GM21367 (cell line): Measurements from ENCODE around the gene BCAS3.
"Not testable (repeated sequence)": the region's sequence is repeated elsewhere in the genome, so short reads cannot be mapped to it uniquely, and the experiment has no call there.

Experiments used
- ATAC-seq: cut with Tn5 transposase; IDR thresholded peaks from one replicate; pipeline ENCODE4 v1.9.1; 2021; ENCODE audit not compliant: unreplicated experiment

BCAS3 gene

DNA sequence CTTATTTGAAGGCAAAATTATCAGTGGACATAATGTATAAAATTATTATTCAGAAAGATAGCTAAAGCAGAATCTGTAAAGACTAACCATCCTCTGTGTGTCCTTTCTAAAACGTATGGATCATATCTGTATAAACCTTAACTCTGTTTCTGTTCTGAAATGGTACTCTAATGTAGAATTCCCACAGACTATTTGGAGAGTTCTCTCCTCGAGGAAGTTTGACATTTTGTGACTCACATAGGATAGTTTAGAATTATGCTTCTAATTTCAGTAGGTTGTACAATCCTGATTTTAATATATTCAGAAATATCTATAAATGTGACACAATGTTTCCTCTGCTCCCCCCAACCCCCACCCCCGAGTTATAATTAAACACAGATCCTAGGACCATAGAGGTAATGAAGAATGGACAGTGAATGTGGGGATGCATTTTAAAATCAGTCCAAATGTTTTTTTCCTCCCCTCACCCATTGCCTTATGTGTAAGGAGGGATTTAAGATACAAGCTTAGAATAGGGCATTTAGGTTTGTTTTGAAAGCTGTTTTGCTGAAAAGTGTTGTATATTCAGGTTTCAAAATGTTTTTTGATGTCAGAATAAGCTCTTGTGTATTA, 66.8 kb downstream of the BCAS3 start:
- ATAC-seq: no peak

GRCh38 chr17:60745544-60745943, 67.9 kb downstream of the BCAS3 start:
- no peak for ATAC-seq

DNA sequence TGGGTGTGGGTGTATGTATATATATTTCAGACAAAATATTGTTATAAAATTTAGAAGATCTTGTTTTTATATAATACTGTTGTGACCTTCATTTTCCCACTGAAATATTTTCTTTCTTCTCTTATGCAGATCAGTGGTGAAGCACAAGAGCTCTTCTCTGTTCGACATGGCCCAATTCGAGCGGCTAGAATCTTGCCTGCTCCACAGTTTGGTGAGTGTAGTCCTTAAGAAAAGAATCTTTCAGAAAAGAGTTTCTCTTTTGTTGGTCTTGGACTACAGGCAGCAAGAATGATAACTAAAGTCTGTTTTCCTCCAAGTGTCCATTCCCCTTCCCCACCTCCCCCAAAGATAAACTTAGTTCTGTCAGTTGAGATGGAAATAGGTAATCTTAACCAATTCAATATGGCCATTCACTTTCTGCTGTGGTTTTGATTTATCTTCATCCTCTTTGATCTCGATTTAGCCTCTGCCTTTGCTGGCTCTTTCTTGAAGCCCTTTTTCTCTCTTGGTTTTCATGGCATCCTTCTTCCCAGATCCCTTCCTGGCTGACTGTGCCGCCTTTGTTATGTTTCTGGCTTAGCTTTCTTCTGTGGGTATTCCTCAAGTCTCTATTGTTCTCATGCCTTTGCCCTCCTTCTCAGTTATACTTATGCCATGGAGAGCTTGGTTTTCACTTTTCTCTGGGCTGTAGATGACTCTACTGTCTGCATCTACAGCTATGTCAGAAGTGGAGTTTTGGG, 69.6 kb downstream of the BCAS3 start:
- no peak for ATAC-seq

DNA sequence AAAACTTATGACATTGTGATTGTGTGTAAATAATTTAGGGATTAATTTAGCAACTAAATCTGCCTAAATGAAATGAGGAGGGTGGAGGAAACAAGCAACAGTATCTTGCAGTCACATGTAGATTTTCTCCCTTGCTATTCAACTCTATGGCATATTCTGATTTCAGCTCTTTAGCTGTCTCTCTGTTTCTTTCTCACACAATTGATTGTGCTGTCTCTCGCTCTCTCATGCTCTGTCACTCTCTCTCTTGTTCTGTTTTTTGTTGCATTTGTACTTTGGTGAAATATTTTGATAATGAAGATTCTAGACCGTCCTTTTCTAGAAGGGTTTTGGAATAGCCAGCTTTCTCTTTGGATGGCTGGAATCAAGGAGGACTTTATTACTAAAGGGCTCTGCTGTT, 70.6 kb downstream of the BCAS3 start:
- ATAC-seq: no peak

GRCh38 chr17:60749050-60749449, 71.4 kb downstream of the BCAS3 start:
- no peak for ATAC-seq

DNA sequence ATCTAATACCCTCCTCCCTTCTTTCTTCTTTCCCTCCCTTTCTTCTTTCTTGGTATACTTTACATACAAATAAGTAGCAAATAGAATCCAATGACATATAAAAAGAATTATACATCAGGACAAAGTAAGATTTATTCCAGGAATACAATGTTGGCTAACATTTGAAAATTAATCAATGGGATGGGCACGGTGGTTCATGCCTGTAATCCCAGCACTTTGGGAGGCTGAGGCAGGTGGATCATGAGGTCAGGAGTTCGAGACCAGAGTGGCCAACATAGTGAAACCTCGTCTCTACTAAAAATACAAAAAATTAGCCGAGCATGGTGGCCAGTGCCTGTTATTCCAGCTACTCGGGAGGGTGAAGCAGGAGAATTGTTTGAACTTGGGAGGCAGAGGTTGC, 72.1 kb downstream of the BCAS3 start:
- no peak for ATAC-seq

DNA sequence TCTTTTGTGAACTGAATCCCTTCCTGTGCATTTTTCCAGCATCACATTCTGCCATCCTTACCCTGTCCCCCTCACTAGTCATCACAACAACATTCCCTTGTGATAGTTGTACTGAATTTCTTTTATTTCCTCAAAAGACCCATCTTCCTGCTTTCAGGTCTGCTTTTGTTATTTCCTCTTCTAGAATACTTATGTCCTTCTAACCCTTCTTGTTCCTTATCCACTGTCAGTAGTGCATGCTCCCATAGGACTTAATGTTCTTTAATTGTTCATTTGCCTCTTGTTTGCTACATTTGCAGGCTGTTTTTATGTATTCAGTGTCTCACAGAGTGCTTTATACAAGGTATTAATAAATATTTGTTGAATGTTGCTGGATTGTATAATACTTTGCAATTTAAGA, 73.0 kb downstream of the BCAS3 start:
- ATAC-seq: no peak

GRCh38 chr17:60751884-60752283, 74.2 kb downstream of the BCAS3 start:
- no peak for ATAC-seq

DNA sequence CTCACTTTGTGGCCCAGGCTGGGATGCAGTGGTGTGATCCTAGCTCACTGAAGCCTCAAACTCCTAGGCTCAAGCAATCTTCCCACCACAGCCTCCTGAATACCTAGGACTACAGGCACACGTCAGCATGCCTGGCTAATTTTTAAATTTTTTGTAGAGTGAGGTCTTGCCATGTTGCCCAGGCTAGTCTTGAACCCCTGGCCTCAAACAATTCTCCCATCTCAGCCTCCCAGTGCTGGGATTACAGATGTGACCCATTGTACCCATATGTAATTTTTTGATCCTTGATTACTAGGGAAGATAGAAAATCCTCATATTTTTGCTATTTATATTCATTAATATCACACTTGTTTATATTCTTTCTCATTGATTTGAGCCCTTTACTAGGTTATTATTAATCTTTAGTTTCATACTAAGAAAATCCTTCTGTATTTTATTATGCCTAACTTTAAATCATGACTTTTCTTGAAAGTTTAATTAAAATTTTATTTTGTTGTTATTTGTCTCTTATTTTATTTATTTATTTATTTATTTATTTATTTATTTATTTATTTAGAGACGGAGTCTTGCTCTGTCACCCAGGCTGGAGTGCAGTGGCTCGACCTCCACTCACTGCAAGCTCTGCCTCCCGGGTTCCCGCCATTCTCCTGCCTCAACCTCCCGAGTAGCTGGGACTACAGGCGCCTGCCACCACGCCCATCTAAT, 75.4 kb downstream of the BCAS3 start:
- no peak for ATAC-seq

- no peak for ATAC-seq
These were observed 76.5 kb downstream of the BCAS3 start for GRCh38 chr17:60754057-60754604.

GRCh38 chr17:60756798-60757197, 79.1 kb downstream of the BCAS3 start:
- not testable (repeated sequence) for ATAC-seq

GRCh38 chr17:60757437-60757836, 79.8 kb downstream of the BCAS3 start:
- ATAC-seq: no peak

DNA sequence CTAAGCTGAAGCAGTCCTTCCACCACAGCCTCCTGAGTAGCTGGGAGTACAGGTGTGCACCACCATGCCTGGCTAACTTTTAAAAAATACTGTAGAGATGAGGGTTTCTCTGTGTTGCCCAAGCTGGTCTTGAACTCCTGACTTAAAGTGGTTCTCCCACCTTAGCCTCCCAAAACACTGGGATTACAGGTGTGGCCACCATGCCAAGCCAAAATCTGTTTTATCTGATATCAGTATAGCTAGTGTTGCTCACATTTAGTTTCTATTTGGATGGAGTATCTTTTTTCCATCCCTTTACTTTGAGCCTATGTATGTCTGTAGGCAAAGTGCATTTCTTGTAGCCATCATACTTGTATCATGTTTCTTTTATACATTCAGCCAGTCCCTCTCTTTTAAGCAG, 82.1 kb downstream of the BCAS3 start:
- ATAC-seq: no peak

DNA sequence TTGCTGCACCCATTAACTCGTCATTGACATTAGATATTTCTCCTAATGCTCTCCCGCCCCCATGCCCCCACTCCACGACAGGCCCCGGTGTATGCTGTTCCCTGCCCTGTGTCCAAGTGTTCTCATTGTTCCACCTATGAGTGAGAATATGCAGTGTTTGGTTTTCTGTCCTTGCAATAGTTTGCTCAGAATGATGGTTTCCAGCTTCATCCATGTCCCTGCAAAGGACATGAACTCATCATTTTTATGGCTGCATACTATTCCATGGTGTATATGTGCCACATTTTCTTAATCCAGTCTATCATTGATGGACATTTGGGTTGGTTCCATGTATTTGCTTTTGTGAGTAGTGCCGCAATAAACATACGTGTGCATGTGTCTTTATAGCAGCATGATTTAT, 83.7 kb downstream of the BCAS3 start:
- ATAC-seq: not testable (repeated sequence)

GRCh38 chr17:60766778-60767190, 89.1 kb downstream of the BCAS3 start:
- no peak for ATAC-seq

- no peak for ATAC-seq
These were observed 90.2 kb downstream of the BCAS3 start for GRCh38 chr17:60767744-60768308.

DNA sequence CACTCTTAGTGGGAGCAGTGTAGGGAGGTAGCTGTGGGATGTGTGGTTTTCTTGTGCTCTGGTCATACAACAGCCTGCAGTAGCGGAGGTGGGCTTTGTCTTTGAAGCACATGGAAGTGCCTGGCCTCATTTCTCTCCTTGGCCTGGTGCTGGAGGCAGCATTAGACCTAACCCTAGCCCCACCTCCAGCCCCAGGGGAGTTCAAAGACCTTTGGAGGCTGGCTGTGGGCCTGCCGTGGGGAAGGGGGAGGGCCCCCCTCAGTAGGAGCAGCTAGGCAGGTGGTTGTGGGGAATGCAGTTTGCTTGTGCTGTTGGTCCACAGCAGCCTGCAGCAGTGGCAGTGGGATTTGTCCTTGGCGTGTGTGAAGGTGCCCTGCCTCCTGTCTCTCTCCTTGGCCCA, 91.7 kb downstream of the BCAS3 start:
- ATAC-seq: no peak

DNA sequence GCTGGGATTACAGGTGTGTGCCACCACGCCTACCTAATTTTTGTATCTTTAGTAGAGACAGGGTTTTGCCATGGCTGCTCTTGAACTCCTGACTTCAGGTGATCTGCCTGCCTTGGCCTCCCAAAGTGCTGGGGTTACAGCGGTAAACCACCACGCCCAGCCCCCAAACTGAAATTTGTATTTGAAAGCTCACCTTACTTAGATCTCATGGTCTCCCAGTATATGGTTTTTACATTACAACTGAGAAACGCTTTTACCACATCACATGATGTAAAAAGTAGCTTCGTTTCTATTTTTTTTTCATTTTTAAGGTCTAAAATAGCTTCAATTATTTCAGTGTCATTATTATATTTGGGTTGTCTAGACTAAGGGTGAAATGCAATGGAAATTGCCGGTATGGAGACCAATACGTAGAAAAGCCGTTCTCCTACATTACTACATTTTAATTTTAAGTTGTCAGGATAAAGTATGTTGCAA, 93.3 kb downstream of the BCAS3 start:
- no peak for ATAC-seq

- ATAC-seq: not testable (repeated sequence)
These were observed 94.0 kb downstream of the BCAS3 start for GRCh38 chr17:60771621-60772020.

- ATAC-seq: no peak
These were observed 95.9 kb downstream of the BCAS3 start for GRCh38 chr17:60773552-60773951.

GRCh38 chr17:60781880-60782412, 104.3 kb downstream of the BCAS3 start:
- ATAC-seq: no peak
